Posterior vena cava (tissue), 2 donors: Measurements from ENCODE around the gene TMEM94. TPM values are rescaled to one million over a fixed set of nuclear protein-coding genes. Genes with fewer than 3 reads are reported as not detected.
"Not testable (repeated sequence)": the region's sequence is repeated elsewhere in the genome, so short reads cannot be mapped to it uniquely, and the experiment has no call there.

Experiments used
- DNase-seq: peaks from one replicate; pipeline ENCODE4 v3.0.0-alpha.2; 2020; ENCODE audit warnings: low spot score
- intact Hi-C, 2 donors: fragments of 100-400 bp; cut with DNase I; formaldehyde crosslinking; loops; one replicate each; pipeline versions ENCODE4 v1.14.1 to v1.14.2; 2022 to 2023
- long read RNA-seq, 2 donors: library from polyadenylated mRNA; unstranded; transcript quantifications; one replicate each; pipeline ENCODE4 v2.0.0, GENCODE V29; 2020 to 2021
- total RNA-seq, 2 donors: library from RNA; stranded (reverse); fragmentation: NEBNext Ultra II Directional; extraction: Animal tissue kit (Norgen Biotek cat#: 25700); gene quantifications; one replicate each; pipeline ENCODE4 v1.2.1, GENCODE V29; 2021
- donor health status: DM: yes; HTN: yes; CAD: no.
- donor health status: DM: yes; HTN: yes; CAD: no.

Gene TMEM94
- 10 to 100 TPM; 53.8 to 64.3 TPM for total RNA-seq
- long read RNA-seq, donor 1, partial matches to known transcripts, result 6 of 11 reads
- long read RNA-seq, donor 1, other reads (novel, unspliced or antisense), result 4 of 11 reads
- long read RNA-seq, donor 2, partial matches to known transcripts, result 22 of 27 reads
- long read RNA-seq, donor 2, other reads (novel, unspliced or antisense), result 5 of 27 reads

GRCh38 chr17:75456417-75457046 is at the start of gene TMEM94:
TMEM94 (plus strand) TSS chr17:75456635; CDS start chr17:75471906, 15,271 bp downstream.
- peak; percentile 97 for DNase-seq
- intact Hi-C loops, result no loop called here

- DNase-seq, result no peak
- intact Hi-C loops, result no loop called here
Measured at GRCh38 chr17:75407655-75408352, 48.6 kb upstream of the TMEM94 start.

GRCh38 chr17:75410141-75410540 is 46.3 kb upstream of the TMEM94 start:
- intact Hi-C loops, result loop anchor here in 1 of 2 donors (5.0 kb wide), 1 partner anchor 88 kb away; no protein-coding TSS in a partner anchor
- DNase-seq, result no peak

DNA sequence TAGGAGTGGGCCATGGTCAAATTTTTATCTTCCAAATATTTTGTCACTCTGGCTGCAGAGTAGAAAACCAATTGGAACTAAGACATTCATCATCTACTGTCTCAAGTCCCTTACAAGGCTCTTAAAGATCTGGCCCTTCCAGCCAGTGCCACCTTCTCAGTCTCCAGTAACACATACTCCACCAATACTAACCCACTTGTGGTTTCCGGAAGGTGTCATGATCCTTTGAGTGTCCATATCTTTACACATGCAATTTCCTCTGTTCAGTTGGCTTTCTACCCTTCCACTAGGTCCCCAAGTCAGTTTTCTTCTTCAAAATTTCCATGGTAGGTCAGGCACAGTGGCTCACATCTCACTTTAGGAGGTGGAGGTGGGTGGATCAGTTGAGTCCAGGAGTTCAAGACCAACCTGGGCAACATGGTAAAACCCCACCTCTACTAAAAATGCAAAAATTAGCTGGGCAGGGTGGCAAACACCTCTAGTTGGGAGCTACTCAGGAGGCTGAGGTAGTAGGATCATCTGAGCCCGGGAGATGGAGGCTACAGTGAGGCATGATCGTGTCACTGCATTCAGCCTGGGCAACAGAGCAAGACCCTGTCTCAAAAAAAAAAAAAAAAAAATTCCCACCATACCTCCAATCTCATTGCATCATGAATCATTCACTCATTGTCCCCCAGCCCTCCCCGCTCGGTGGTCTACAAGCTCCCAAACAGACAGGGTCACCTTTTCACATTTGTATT is 44.9 kb upstream of the TMEM94 start:
- intact Hi-C loops, result loop anchor here in 1 of 2 donors (5.0 kb wide), 1 partner anchor 89 kb away; no protein-coding TSS in a partner anchor
- DNase-seq, result no peak

- no peak for DNase-seq
- intact Hi-C loops, result loop anchor here in 1 of 2 donors (5.0 kb wide), 1 partner anchor 90 kb away; no protein-coding TSS in a partner anchor
Measured at GRCh38 chr17:75412455-75413317, 43.7 kb upstream of the TMEM94 start.

DNA sequence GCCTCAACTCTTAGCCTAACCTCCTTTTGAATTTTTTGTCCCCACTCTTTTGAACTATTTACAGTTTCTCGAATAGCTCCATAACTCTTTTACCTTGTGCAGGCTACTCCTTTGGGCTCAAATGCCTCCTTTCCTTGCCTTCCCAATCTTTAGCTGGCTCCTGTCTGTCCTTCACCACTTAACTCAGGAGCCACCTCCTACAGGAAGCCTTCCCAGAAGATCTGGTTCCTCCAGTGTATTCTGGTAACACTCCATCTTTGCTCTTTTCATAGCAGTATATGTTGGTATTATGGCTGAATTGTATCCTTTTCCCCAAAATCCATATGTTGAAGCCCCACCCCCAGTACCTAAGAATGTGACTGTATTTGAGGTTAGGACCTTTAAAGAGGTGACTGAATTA is 41.9 kb upstream of the TMEM94 start:
- intact Hi-C loops, result loop anchor here in 1 of 2 donors (5.0 kb wide), 1 partner anchor 92 kb away; no protein-coding TSS in a partner anchor
- DNase-seq, result no peak

DNA sequence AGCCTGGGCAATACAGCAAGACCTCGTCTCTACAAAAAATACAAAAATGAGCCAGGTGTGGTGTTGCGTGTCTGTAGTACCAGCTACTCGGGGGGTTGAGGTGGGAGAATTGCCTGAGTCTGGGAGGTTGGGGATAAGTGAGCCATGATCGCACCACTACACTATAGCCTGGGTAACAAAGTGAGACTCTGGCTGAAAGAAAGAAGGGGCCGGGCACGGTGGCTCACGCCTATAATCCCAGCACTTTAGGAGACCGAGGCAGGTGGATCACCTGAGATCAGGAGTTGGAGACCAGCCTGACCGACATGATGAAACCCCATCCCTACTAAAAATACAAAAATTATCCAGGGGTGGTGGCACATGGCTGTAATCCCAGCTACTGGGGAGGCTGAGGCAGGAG is 40.4 kb upstream of the TMEM94 start:
- intact Hi-C loops, result loop anchor here in 1 of 2 donors (5.0 kb wide), 1 partner anchor 171 kb away; the partner anchor contains the start of gene MYO15B
- peak; percentile 55 for DNase-seq

DNA sequence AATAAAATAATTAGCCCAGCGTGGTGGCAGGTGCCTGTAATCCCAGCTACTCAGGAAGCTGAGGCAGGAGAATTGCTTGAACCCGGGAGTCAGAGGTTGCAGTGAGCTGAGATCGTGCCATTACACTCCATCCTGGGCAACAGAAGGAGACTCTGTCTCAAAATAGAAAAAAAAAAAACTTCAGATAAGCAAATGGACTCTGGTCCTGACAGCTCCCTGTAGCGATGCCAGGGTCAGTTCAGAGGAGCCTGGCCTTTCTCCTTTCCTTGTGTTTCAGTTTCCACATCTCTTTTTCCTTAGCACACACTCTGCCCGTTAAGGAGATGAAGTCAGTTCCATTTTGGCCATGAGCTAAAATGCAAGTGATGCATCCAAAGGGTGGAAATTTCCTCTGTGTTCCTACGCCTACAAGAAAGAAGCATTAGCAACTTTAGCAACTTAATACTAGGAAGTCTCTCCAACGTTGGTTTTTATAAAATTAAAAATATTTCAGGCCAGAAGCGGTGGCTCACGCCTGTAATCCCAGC is 39.3 kb upstream of the TMEM94 start:
- DNase-seq, result peak; percentile 50
- intact Hi-C loops, result loop anchor here in 1 of 2 donors (5.0 kb wide), 1 partner anchor 170 kb away; the partner anchor contains the start of gene MYO15B

DNA sequence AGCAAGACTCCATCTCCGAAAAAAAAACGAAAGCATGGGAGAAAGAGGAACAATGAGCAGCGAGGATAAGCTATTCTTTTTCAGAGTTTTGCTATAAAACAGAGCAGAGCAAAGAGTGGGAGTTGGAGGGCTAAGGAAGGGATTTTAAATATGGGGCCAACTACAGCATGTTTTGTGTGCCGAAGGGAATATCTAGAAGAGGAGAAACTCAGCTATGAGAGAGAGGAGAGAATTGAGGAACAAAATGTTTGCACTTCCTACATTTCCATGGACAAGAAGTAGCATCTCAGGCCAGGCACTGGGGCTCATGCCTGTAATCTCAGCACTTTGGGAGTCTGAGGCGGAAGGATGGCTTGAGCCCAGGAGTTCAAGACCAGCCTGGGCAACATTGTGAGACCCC is 37.9 kb upstream of the TMEM94 start:
- DNase-seq, result peak; percentile 73
- intact Hi-C loops, result loop anchor here in 1 of 2 donors (5.0 kb wide), 1 partner anchor 169 kb away; the partner anchor contains the start of gene MYO15B

DNA sequence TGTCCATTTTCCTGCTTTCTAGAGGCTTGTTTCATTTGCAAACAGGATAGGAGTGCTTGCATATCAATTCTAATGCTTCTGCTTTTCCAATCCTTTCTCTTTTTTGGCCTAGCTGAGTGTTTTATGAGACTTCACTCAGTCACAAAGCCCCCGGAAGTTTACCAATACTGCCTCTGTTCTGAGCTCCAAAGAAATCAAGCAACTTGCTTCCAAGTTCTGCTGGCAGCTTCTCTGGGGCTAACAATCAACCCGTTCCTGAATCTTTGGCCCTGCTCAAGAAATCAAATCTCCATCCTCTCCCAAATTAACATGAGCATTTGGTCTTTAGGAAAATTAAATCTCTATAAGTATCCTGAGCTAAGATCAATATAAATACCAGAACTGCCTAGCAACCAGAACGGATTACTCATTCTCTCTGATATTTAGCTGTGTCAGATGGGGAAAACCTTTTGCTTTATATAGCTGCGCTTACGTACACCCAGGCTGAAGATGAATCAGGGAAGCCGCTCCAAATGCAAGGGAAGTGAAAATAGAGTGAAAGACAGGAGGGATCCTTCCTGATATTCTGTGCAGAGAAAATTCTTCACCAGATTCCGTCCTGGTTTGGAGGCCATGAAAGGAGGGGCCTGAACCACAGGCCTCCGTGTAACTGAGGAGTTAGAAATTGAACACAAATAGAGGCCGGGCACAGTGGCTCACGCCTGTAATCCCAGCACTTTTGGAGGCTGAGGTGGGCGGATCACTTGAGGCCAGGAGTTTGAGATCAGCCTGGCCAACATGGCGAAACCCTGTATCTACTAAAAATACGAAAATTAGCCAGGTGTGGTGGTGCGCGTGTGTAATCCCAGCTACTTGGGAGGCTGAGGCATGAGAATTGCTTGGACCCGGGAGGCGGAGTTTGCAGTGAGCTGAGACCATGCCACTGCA is 27.6 kb upstream of the TMEM94 start:
- intact Hi-C loops, result loop anchor here (5.0 to 10.0 kb wide), 2 partner anchors 83 to 156 kb away; partner anchors contain the start of gene MYO15B (in 1 of the 2)
- no peak for DNase-seq

DNA sequence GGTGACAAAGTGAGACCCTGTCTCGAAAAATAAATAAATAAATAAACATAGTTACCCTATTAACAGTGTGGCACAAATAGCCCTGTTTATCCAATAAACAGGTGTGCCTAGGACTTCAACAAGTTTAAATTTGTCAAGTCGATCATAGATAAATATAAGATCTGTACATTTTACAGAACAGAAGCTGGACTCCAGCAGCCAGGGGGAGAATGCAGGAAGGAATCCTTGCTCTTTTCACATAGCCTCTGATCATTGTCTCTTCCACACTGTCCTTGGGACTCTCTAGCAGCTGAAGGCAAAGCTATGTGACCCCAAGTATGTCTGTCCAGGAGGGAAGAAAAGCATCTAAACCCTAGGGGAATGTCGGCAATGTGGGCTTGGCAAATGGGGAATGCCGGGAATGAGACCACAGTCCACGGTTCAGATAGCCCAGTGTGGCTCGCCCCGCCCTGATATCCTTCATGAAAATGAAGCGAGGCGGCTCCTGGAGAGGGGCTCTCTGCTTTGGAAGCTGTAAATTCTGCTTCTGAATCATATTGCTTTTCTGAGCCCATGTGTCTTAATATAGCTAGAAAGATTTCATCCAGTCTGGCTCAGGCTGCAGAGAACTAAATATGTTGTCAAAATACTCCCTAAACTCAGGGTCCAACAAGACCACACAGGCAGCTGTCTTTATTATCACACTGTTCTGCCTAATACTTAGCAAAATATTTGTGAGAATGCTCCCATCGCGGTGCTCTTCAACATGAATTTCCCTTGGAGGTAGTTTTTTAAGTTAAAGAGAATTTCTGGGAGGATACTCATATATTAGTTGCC is 26.1 kb upstream of the TMEM94 start:
- no peak for DNase-seq
- intact Hi-C loops, result no loop called here

- intact Hi-C loops, result no loop called here
- peak; percentile 7 for DNase-seq
Measured at GRCh38 chr17:75433218-75433783, 23.1 kb upstream of the TMEM94 start.

DNA sequence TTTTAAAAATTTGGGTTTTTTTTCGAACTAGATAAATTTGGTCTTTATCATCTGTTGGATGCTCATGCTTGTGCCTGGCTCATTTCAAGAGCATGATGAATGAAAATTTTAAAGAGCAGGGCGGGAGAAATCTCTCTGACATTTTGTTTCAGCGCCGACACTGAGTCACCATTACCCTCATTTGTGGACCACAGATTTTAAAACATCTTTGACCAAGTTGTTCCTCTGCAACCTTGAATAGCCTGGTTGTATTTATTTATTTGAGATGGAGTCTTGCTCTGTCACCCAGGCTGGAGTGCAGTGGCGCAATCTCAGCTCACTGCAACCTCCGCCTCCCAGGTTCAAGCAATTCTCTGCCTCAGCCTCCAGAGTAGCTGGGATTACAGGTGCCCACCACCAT is 22.0 kb upstream of the TMEM94 start:
- intact Hi-C loops, DNase-seq: not testable (repeated sequence)

- intact Hi-C loops, DNase-seq: not testable (repeated sequence)
Measured at GRCh38 chr17:75437404-75437803, 19.0 kb upstream of the TMEM94 start.

DNA sequence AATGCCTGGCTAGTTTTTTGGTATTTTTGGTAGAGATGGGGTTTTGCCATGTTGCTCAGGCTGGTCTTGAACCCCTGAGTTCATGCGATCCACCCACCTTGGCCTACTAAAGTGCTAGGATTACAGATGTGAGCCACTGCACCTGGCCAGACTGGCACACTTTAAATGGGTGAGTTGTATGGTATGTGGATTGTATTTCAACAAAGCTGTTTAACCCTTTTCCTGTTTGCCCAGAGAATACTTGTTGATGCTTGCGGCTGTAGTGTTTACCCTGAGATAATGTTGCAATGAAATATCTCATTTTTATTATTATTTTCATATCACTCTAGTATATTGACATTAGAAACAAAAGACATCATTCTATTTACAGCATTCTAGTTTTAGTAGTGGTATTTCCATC is 17.1 kb upstream of the TMEM94 start:
- intact Hi-C loops, result no loop called here
- DNase-seq, result no peak
